Activated naive CD4-positive, alpha-beta T cell (primary cell): ENCODE data around the gene CAPN9.

Experiments
- DNase-seq, 4 experiments: peaks; one replicate each; lab custom pipeline; 2025; lab: John Stamatoyannopoulos, UW

The CAPN9 gene

GRCh38 chr1:230800891-230801840 lies 54.0 kb downstream of the CAPN9 start:
- DNase-seq = no peak

GRCh38 chr1:230804396-230804795 lies 57.2 kb downstream of the CAPN9 start:
- DNase-seq = no peak

GRCh38 chr1:230806552-230806951 lies 59.4 kb downstream of the CAPN9 start:
- no peak for DNase-seq

GRCh38 chr1:230807029-230807428 lies 59.8 kb downstream of the CAPN9 start:
- no peak for DNase-seq

GRCh38 chr1:230807561-230808280 lies 60.5 kb downstream of the CAPN9 start:
- no peak for DNase-seq

GRCh38 chr1:230808281-230808872 lies 61.2 kb downstream of the CAPN9 start:
- DNase-seq = no peak

GRCh38 chr1:230809256-230809990 lies 62.2 kb downstream of the CAPN9 start:
- no peak for DNase-seq

- no peak for DNase-seq
Observed at GRCh38 chr1:230812568-230812967, 65.4 kb downstream of the CAPN9 start.

- no peak for DNase-seq
Observed at GRCh38 chr1:230814949-230815692, 67.9 kb downstream of the CAPN9 start.

GRCh38 chr1:230816018-230816417 lies 68.8 kb downstream of the CAPN9 start:
- no peak for DNase-seq

- DNase-seq = no peak
Observed at GRCh38 chr1:230818367-230818766, 71.2 kb downstream of the CAPN9 start.

GRCh38 chr1:230818901-230819300 lies 71.7 kb downstream of the CAPN9 start:
- DNase-seq = no peak

GRCh38 chr1:230819976-230820375 lies 72.8 kb downstream of the CAPN9 start:
- no peak for DNase-seq

- DNase-seq = no peak
Observed at GRCh38 chr1:230820568-230820967, 73.4 kb downstream of the CAPN9 start.

- no peak for DNase-seq
Observed at GRCh38 chr1:230821346-230821745, 74.2 kb downstream of the CAPN9 start.

GRCh38 chr1:230822092-230822581 lies 74.9 kb downstream of the CAPN9 start:
- no peak for DNase-seq

- no peak for DNase-seq
Observed at GRCh38 chr1:230823426-230823825, 76.2 kb downstream of the CAPN9 start.

GRCh38 chr1:230823931-230824381 lies 76.8 kb downstream of the CAPN9 start:
- no peak for DNase-seq

- no peak for DNase-seq
Observed at GRCh38 chr1:230824551-230824918, 77.3 kb downstream of the CAPN9 start.

- DNase-seq = no peak
Observed at GRCh38 chr1:230824919-230825721, 77.9 kb downstream of the CAPN9 start.
